Anterior cingulate cortex (tissue), 58 donors: ENCODE results near the gene DGKG.

ENCODE experiments used
- DNase-seq, 58 donors: peaks; one replicate each; lab custom pipeline; 2025; lab: John Stamatoyannopoulos, UW

The DGKG gene

GRCh38 chr3:186321746-186322145 is 40.3 kb downstream of the DGKG start:
- DNase-seq = no peak

- DNase-seq = no peak
Measured at GRCh38 chr3:186320862-186321568, 41.0 kb downstream of the DGKG start.

- DNase-seq = no peak
Measured at GRCh38 chr3:186319945-186320344, 42.1 kb downstream of the DGKG start.

- no peak for DNase-seq
Measured at GRCh38 chr3:186318135-186318534, 43.9 kb downstream of the DGKG start.

- no peak for DNase-seq
Measured at GRCh38 chr3:186317478-186317877, 44.6 kb downstream of the DGKG start.

GRCh38 chr3:186316666-186317260 is 45.3 kb downstream of the DGKG start:
- DNase-seq = peak in 2 of 58 donors; percentile 2 to 9

- DNase-seq = peak in 1 of 58 donors; percentile 9
Measured at GRCh38 chr3:186315581-186316354, 46.3 kb downstream of the DGKG start.

GRCh38 chr3:186314896-186315295 is 47.1 kb downstream of the DGKG start:
- no peak for DNase-seq

GRCh38 chr3:186311441-186311840 is 50.6 kb downstream of the DGKG start:
- DNase-seq = peak in 15 of 58 donors; percentile 5 to 70 (median 24)

- no peak for DNase-seq
Measured at GRCh38 chr3:186308549-186308948, 53.5 kb downstream of the DGKG start.

- no peak for DNase-seq
Measured at GRCh38 chr3:186307594-186308221, 54.3 kb downstream of the DGKG start.

GRCh38 chr3:186305286-186305685 is 56.7 kb downstream of the DGKG start:
- DNase-seq = no peak

GRCh38 chr3:186303965-186304364 is 58.1 kb downstream of the DGKG start:
- no peak for DNase-seq

- no peak for DNase-seq
Measured at GRCh38 chr3:186299327-186299726, 62.7 kb downstream of the DGKG start.

GRCh38 chr3:186298876-186299275 is 63.2 kb downstream of the DGKG start:
- DNase-seq = peak in 35 of 58 donors; percentile 4 to 75 (median 35)

- DNase-seq = no peak
Measured at GRCh38 chr3:186290796-186291195, 71.2 kb downstream of the DGKG start.

GRCh38 chr3:186287711-186288110 is 74.3 kb downstream of the DGKG start:
- no peak for DNase-seq

- DNase-seq = no peak
Measured at GRCh38 chr3:186286114-186286513, 75.9 kb downstream of the DGKG start.

- no peak for DNase-seq
Measured at GRCh38 chr3:186284661-186285060, 77.4 kb downstream of the DGKG start.

- no peak for DNase-seq
Measured at GRCh38 chr3:186284349-186284652, 77.7 kb downstream of the DGKG start.

- no peak for DNase-seq
Measured at GRCh38 chr3:186283651-186284348, 78.2 kb downstream of the DGKG start.
